Measurements from ENCODE around the gene KIF1A.

The KIF1A gene

GRCh38 chr2:240732184-240732583, 87.8 kb downstream of the KIF1A start:
- Histone ChIP-seq H3K4me3 (ENCODE audit: low read depth, low read length) (no peak overlapping the region), H3K9me3 (no peaks in the 10 kb centered on the region), H3K27me3 (no peaks in the 10 kb centered on the region), H3K4me1 (no peaks in the 10 kb centered on the region; the same call in 1 of the 2 replicates), H3K36me3 (peaks cover 9% of the 10 kb centered on the region)
- DNase-seq: no peak
- no peak for TF ChIP-seq CTCF (IDR thresholded peaks at IDR 0.05; ENCODE audit: low read depth, low read length)

DNA sequence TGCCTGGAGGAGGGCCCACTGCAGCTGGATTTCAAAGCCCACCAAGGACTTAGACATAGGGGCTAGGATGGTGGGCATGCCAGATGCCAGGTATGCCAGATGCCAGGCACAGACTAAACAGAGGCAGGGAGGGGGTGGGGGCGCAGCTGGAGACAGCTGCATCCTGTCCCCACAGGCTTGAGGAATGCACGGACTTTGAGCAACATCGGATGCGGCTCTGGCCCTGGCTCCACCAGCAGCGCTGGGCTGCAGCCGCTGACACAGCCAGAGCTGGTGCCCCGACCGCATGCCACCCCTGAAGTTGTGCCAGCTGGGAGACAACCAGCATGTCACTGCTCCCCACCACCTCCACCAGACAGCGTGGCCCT, 88.9 kb downstream of the KIF1A start:
- TF ChIP-seq CTCF (IDR thresholded peaks at IDR 0.05; ENCODE audit: low read depth, low read length): no peak
- no peaks in the 10 kb centered on the region for H3K9me3 ChIP-seq
- DNase-seq: no peak
- H3K36me3 ChIP-seq: peaks cover 6% of the 10 kb centered on the region
- no peak overlapping the region for H3K4me3 ChIP-seq (ENCODE audit: low read depth, low read length)
- no peaks in the 10 kb centered on the region; the same call in 1 of the 2 replicates for H3K4me1 ChIP-seq
- no peaks in the 10 kb centered on the region for H3K27me3 ChIP-seq

- Histone ChIP-seq H3K27me3 (no peaks in the 10 kb centered on the region), H3K36me3 (peaks cover 6% of the 10 kb centered on the region), H3K4me3 (ENCODE audit: low read depth, low read length) (no peak overlapping the region), H3K4me1 (no peaks in the 10 kb centered on the region; the same call in 1 of the 2 replicates), H3K9me3 (no peaks in the 10 kb centered on the region)
- TF ChIP-seq CTCF (IDR thresholded peaks at IDR 0.05; ENCODE audit: low read depth, low read length): no peak
- no peak for DNase-seq
These were observed 89.4 kb downstream of the KIF1A start for GRCh38 chr2:240730501-240731177.

DNA sequence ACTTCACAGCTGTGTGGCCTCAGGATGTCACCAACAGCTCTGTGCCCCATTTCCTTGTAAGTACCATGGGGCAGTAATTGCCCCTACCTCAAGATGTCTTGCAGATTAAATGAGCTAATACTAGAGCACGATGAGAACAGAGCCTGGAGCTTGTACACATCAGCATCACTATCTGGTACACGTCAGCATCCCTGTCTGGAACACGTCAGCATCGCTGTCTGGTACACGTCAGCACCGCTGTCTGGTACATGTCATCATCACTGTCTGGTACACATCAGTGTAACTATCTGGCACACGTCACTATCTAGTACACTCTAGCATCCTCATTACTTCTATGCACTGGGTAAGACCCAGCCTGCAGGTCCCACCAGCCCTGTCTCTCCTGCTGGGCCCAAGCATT, 91.2 kb downstream of the KIF1A start:
- no peak overlapping the region for H3K4me3 ChIP-seq (ENCODE audit: low read depth, low read length)
- no peaks in the 10 kb centered on the region for H3K27me3 ChIP-seq
- H3K36me3 ChIP-seq: peaks cover 3% of the 10 kb centered on the region
- H3K4me1 ChIP-seq: no peaks in the 10 kb centered on the region; the same call in 1 of the 2 replicates
- no peak for TF ChIP-seq CTCF (IDR thresholded peaks at IDR 0.05; ENCODE audit: low read depth, low read length)
- DNase-seq: peak; percentile 43
- no peaks in the 10 kb centered on the region; the same call in 1 of the 2 replicates for H3K9me3 ChIP-seq

DNA sequence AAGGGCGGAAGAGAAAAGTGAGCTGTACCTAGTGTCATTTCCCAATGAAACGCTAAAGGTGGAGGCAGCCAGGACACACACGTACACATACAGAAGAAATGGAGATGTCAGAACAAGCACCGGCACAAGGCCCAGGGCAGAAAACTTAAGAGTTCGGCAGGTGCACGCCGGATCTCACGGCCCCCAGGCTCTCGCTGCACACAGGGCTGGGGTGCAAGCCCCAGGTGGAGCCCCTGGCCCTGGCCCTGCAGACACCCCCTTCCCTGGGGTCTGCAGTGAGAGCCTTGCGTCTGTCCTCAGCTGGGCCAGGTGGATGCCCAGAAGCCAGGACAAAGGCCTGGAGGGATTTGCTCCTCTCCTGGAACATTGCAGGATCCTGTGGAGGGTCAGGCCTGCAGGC, 91.7 kb downstream of the KIF1A start:
- H3K36me3 ChIP-seq: no peaks in the 10 kb centered on the region

More for the DNA sequence above, 91.7 kb downstream of the KIF1A start:
- no peak for TF ChIP-seq CTCF (IDR thresholded peaks at IDR 0.05; ENCODE audit: low read depth, low read length)
- Histone ChIP-seq H3K27me3 (no peaks in the 10 kb centered on the region), H3K4me1 (no peaks in the 10 kb centered on the region; the same call in 1 of the 2 replicates), H3K4me3 (ENCODE audit: low read depth, low read length) (no peak overlapping the region), H3K9me3 (no peaks in the 10 kb centered on the region; the same call in 1 of the 2 replicates)
- no peak for DNase-seq
